Ishikawa (cell line): ENCODE data around the gene KCNH2.

Source experiments
- CEBPB ChIP-seq: IDR thresholded peaks from 2 replicates; pipeline ENCODE4 v1.6.1; 2012
- CREB1 ChIP-seq: IDR thresholded peaks from 2 replicates; pipeline ENCODE4 v1.6.1; 2012; ENCODE audit warnings: low read depth
- EGR1 ChIP-seq: IDR thresholded peaks from 2 replicates; pipeline ENCODE4 v1.6.1; 2012
- EP300 ChIP-seq: IDR thresholded peaks from 2 replicates; pipeline ENCODE4 v1.6.1; 2012; ENCODE audit warnings: borderline replicate concordance
- FOXM1 ChIP-seq: IDR thresholded peaks from 2 replicates; pipeline ENCODE4 v1.6.1; 2012; ENCODE audit warnings: low read depth, borderline replicate concordance
- NFIC ChIP-seq: IDR thresholded peaks from 2 replicates; pipeline ENCODE4 v1.6.1; 2012
- RAD21 ChIP-seq: IDR thresholded peaks from 2 replicates; pipeline ENCODE4 v1.6.1; 2012; ENCODE audit warnings: low read depth
- REST ChIP-seq: IDR thresholded peaks from 2 replicates; pipeline ENCODE4 v1.6.1; 2012; ENCODE audit warnings: low read depth, mild to moderate bottlenecking
- TAF1 ChIP-seq: IDR thresholded peaks from 2 replicates; pipeline ENCODE4 v1.6.1; 2012; ENCODE audit warnings: low read depth, mild to moderate bottlenecking
- TCF12 ChIP-seq: IDR thresholded peaks from 2 replicates; pipeline ENCODE4 v1.6.1; 2012; ENCODE audit warnings: low read depth
- TEAD4 ChIP-seq: IDR thresholded peaks from 2 replicates; pipeline ENCODE4 v1.6.1; 2012
- USF1 ChIP-seq: IDR thresholded peaks from 2 replicates; pipeline ENCODE4 v1.6.1; 2012
- YY1 ChIP-seq: IDR thresholded peaks from 2 replicates; pipeline ENCODE4 v1.6.1; 2012; ENCODE audit warnings: low read depth
- ZBTB7A ChIP-seq: IDR thresholded peaks from 2 replicates; pipeline ENCODE4 v1.6.1; 2012; ENCODE audit warnings: low read depth
- TF ChIP-seq, protein P1 (sequence below): IDR thresholded peaks from 2 replicates; pipeline ENCODE4 v1.6.1; 2012

Gene KCNH2

GRCh38 chr7:150943453-150943814 lies 34.7 kb downstream of the KCNH2 start:
- TF ChIP-seq RAD21: no peak
- TF ChIP-seq CREB1: no peak
- TF ChIP-seq FOXM1: no peak
- TF ChIP-seq TCF12: no peak
- no peak for TF ChIP-seq TAF1
- TF ChIP-seq ZBTB7A: no peak
- no peak for TF ChIP-seq REST
- no peak for TF ChIP-seq NFIC
- TF ChIP-seq EGR1: no peak

DNA sequence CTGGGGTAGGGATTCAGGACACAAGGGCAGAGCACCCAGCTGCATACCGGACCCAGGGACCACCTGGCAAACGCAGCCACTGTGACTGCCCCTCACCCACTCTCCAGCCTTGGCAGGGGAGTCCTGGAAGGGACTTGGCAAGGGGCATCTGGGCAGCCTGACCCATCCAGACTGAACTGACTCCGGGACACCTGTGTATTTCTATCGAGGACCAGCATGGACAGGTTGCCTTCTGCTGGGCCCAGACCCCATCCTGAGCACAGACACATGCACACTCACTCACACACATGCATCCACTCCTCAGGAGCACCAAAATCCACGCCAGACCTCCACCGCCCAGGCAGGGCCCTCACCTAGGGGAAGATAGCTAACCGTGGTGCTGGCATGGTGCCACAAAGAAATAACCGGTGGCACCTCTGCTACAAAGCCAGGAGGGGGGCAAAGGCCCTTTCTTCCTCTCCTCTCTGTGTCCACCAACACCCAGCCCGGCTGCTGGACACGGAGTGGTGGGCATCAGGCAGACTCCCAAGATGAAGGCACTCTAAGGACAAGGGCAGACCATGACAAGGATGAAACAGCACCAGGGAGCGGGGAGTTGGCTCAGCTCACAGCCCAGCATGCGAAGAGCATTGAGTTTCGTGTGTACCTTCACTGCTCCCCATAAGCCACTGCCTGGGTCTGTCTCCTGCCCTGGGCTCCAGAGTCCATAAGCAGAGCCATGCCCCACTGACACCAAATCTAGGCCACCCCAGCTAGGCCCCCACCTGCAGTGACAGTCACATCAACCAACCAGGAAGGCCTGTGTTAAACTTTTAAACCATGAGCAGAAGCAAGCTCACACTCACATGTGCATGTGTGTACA lies 35.3 kb downstream of the KCNH2 start:
- TF ChIP-seq, protein P1, sequence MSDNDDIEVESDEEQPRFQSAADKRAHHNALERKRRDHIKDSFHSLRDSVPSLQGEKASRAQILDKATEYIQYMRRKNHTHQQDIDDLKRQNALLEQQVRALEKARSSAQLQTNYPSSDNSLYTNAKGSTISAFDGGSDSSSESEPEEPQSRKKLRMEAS: no peak
- no peak for TF ChIP-seq TEAD4

GRCh38 chr7:150942001-150942590 lies 36.0 kb downstream of the KCNH2 start:
- TF ChIP-seq YY1: no peak

GRCh38 chr7:150941351-150942000 lies 36.6 kb downstream of the KCNH2 start:
- TF ChIP-seq CREB1: no peak
- no peak for TF ChIP-seq ZBTB7A
- TF ChIP-seq TCF12: no peak

GRCh38 chr7:150940431-150941102 lies 37.6 kb downstream of the KCNH2 start:
- no peak for TF ChIP-seq CREB1
- TF ChIP-seq EP300: no peak
- TF ChIP-seq YY1: no peak
- TF ChIP-seq NFIC: no peak

DNA sequence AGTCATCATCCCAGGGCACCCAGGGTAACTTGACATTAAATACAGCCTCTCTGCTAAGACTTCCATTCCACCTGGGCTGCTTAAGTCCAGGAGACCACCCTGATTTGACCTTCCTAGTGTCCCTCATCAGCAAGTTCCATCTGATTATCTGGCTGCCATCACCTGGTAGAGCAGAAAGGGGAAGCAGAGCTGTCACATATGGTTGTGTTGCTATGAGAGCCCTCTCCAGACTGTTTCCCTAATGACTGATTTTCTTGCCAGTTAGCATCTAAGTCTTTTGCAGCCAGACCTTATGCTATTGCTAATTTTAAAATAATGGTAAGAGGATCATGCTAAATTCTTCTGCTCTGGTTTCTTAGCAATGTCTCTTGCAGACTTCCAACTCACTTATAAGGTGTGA lies 38.7 kb downstream of the KCNH2 start:
- TF ChIP-seq USF1: no peak
- TF ChIP-seq CREB1: no peak
- TF ChIP-seq CEBPB: no peak
- TF ChIP-seq EP300: no peak
- no peak for TF ChIP-seq TAF1
- TF ChIP-seq RAD21: no peak
- no peak for TF ChIP-seq NFIC
- no peak for TF ChIP-seq ZBTB7A
- TF ChIP-seq FOXM1: no peak
- TF ChIP-seq REST: no peak
- TF ChIP-seq, protein P1: no peak
- TF ChIP-seq EGR1: no peak
- no peak for TF ChIP-seq TEAD4
- TF ChIP-seq YY1: no peak
- TF ChIP-seq TCF12: no peak

DNA sequence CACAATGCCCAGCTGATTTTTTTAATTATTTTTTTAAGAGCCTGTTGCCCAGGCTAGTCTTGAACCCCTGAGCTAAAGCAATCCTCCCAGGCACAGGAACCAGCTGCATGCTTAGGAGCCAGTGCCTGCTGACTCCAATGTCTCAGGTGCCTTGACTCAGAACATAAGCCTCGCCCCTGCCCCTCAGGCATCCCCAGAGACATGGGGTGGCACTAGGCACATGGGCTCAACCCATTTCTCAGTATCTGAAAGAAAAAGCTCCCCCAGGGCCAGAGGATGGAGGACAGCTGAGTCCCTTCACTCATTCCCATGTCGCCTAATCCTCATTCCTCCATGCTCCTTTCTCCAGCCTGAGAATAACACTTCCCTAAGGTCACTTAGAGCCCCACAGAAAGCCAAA lies 39.1 kb downstream of the KCNH2 start:
- no peak for TF ChIP-seq TEAD4
